C4-2B (cell line): ENCODE results near the gene HAAO.

Experiments
- CTCF ChIP-seq: fragments of 450-650 bp; conservative IDR thresholded peaks from 2 replicates; pipeline ENCODE4 v1.5.1; 2017; ENCODE audit warnings: mild to moderate bottlenecking
- ZFX ChIP-seq: fragments of 450-650 bp; IDR thresholded peaks from 2 replicates; pipeline ENCODE4 v1.6.1; 2017

- TF ChIP-seq CTCF: peak; percentile 24
- no peak for TF ChIP-seq ZFX
These were observed 17.4 kb upstream of the HAAO start for GRCh38 chr2:42809819-42810120.
